Vagina (tissue), 2 donors: ENCODE data around the gene JAG2. TPM values are rescaled to one million over a fixed set of nuclear protein-coding genes. Genes with fewer than 3 reads are reported as not detected.

Experiments used
- DNase-seq, 2 donors: peaks; one replicate each; pipeline ENCODE4 v3.0.0-alpha.2; 2017; ENCODE audit errors: extremely low spot score in 2 of 2
- H3K27ac ChIP-seq: fragments of 200-600 bp; sonication (generic); one replicate; pipeline ENCODE4 v1.5.1; 2019
- H3K27me3 ChIP-seq: fragments of 200-600 bp; sonication (generic); one replicate; pipeline ENCODE4 v1.5.1; 2019
- H3K36me3 ChIP-seq, 2 donors: fragments of 200-600 bp; sonication (generic); one replicate each; pipeline ENCODE4 v1.5.1; 2017 to 2019
- H3K4me1 ChIP-seq: fragments of 200-600 bp; sonication (generic); one replicate; pipeline ENCODE4 v1.5.1; 2019
- H3K4me3 ChIP-seq, 2 donors: fragments of 200-600 bp; sonication (generic); 1 replicate in 1 of 2; 2 replicates in 1 of 2; pipeline ENCODE4 v1.5.1; 2016 to 2019
- H3K9me3 ChIP-seq: fragments of 200-600 bp; sonication (generic); one replicate; pipeline ENCODE4 v1.5.1; 2019
- CTCF ChIP-seq, 3 experiments: fragments of 450-650 bp in 2 of 3; fragments of 200-600 bp in 1 of 3; sonication (generic) in 1 of 3; IDR thresholded peaks; one replicate each; pipeline ENCODE4 v1.5.1; 2017 to 2019; ENCODE audit warnings: antibody characterized with exemption in 3 of 3, mild to moderate bottlenecking in 2 of 3, moderate library complexity in 2 of 3
- POLR2A ChIP-seq, 2 donors: fragments of 450-650 bp; IDR thresholded peaks; one replicate each; pipeline ENCODE4 v1.6.1; 2017; ENCODE audit warnings: antibody characterized with exemption in 2 of 2, mild to moderate bottlenecking in 2 of 2, moderate library complexity in 2 of 2
- POLR2AphosphoS5 ChIP-seq, 2 donors: sonication (generic); formaldehyde crosslinking; IDR thresholded peaks; one replicate each; pipeline ENCODE4 v1.9.0; 2017; ENCODE audit warnings: antibody characterized with exemption in 2 of 2, mild to moderate bottlenecking in 2 of 2, low read depth in 1 of 2; ENCODE audit not compliant: insufficient read depth in 1 of 2
- intact Hi-C: fragments of 100-400 bp; cut with DNase I; formaldehyde crosslinking; loops from one replicate; pipeline ENCODE4 v1.15.1; 2023
- total RNA-seq: library from RNA; depleted of rRNA; stranded (reverse); fragments of >200 nt; gene quantifications from one replicate; pipeline ENCODE4 v1.2.3, GENCODE V29; 2016

The JAG2 gene
- total RNA-seq, 1 donor from 2014 or later: 17.7 TPM

GRCh38 chr14:105102361-105102870, 66.2 kb downstream of the JAG2 start:
- TF ChIP-seq POLR2A (IDR thresholded peaks at IDR 0.05): no peak
- TF ChIP-seq CTCF (IDR thresholded peaks at IDR 0.05): no peak
- TF ChIP-seq POLR2AphosphoS5 (IDR thresholded peaks at IDR 0.05; ENCODE audit: insufficient read depth in 1 of 2, low read depth in 1 of 2): no peak
- Histone ChIP-seq H3K27ac (no peak overlapping the region), H3K4me1 (no peaks in the 10 kb centered on the region), H3K9me3 (no peaks in the 10 kb centered on the region), H3K4me3 (no peak overlapping the region), H3K36me3 (no peaks in the 10 kb centered on the region), H3K27me3 (no peaks in the 10 kb centered on the region)
- intact Hi-C loops: no loop called here
- DNase-seq: no peak

GRCh38 chr14:105100910-105101309, 67.7 kb downstream of the JAG2 start:
- no peak overlapping the region for H3K27ac ChIP-seq
- no peaks in the 10 kb centered on the region for H3K9me3 ChIP-seq
- no peaks in the 10 kb centered on the region for H3K36me3 ChIP-seq
- no peak for DNase-seq
- H3K27me3 ChIP-seq: no peaks in the 10 kb centered on the region
- TF ChIP-seq CTCF (IDR thresholded peaks at IDR 0.05) (no peak), POLR2A (IDR thresholded peaks at IDR 0.05) (no peak), POLR2AphosphoS5 (IDR thresholded peaks at IDR 0.05; ENCODE audit: insufficient read depth in 1 of 2, low read depth in 1 of 2) (no peak)
- H3K4me1 ChIP-seq: no peaks in the 10 kb centered on the region
- intact Hi-C loops: no loop called here
- H3K4me3 ChIP-seq: no peak overlapping the region

- DNase-seq: no peak
- TF ChIP-seq POLR2A (IDR thresholded peaks at IDR 0.05): no peak
- no peak for TF ChIP-seq CTCF (IDR thresholded peaks at IDR 0.05)
- TF ChIP-seq POLR2AphosphoS5 (IDR thresholded peaks at IDR 0.05; ENCODE audit: insufficient read depth in 1 of 2, low read depth in 1 of 2): no peak
- intact Hi-C loops: loop anchor here (10.0 kb wide), 1 partner anchor 185 kb away; no protein-coding TSS in a partner anchor
- Histone ChIP-seq H3K4me1 (no peaks in the 10 kb centered on the region), H3K27ac (no peak overlapping the region), H3K4me3 (no peak overlapping the region), H3K27me3 (no peaks in the 10 kb centered on the region), H3K36me3 (no peaks in the 10 kb centered on the region), H3K9me3 (no peaks in the 10 kb centered on the region)
Observed at GRCh38 chr14:105099778-105100177, 68.8 kb downstream of the JAG2 start.

- intact Hi-C loops: loop anchor here (10.0 kb wide), 1 partner anchor 186 kb away; no protein-coding TSS in a partner anchor
- no peaks in the 10 kb centered on the region for H3K9me3 ChIP-seq
- TF ChIP-seq POLR2AphosphoS5 (IDR thresholded peaks at IDR 0.05; ENCODE audit: insufficient read depth in 1 of 2, low read depth in 1 of 2) (no peak), CTCF (IDR thresholded peaks at IDR 0.05) (no peak), POLR2A (IDR thresholded peaks at IDR 0.05) (no peak)
- H3K27me3 ChIP-seq: no peaks in the 10 kb centered on the region
- H3K4me3 ChIP-seq: no peak overlapping the region
- H3K27ac ChIP-seq: no peak overlapping the region
- H3K36me3 ChIP-seq: no peaks in the 10 kb centered on the region
- no peak for DNase-seq
- peaks cover 11% of the 10 kb centered on the region for H3K4me1 ChIP-seq
Observed at GRCh38 chr14:105098316-105098715, 70.3 kb downstream of the JAG2 start.

GRCh38 chr14:105097794-105098127, 70.8 kb downstream of the JAG2 start:
- no peak for DNase-seq
- no peaks in the 10 kb centered on the region for H3K36me3 ChIP-seq
- no peak for TF ChIP-seq POLR2A (IDR thresholded peaks at IDR 0.05)
- TF ChIP-seq CTCF (IDR thresholded peaks at IDR 0.05): no peak
- TF ChIP-seq POLR2AphosphoS5 (IDR thresholded peaks at IDR 0.05; ENCODE audit: insufficient read depth in 1 of 2, low read depth in 1 of 2): no peak
- H3K4me1 ChIP-seq: peaks cover 14% of the 10 kb centered on the region
- H3K27me3 ChIP-seq: no peaks in the 10 kb centered on the region
- intact Hi-C loops: loop anchor here (10.0 kb wide), 1 partner anchor 187 kb away; no protein-coding TSS in a partner anchor
- no peak overlapping the region for H3K4me3 ChIP-seq
- H3K9me3 ChIP-seq: no peaks in the 10 kb centered on the region
- no peak overlapping the region for H3K27ac ChIP-seq
